Measurements from ENCODE around the gene USP3.

Gene USP3

DNA sequence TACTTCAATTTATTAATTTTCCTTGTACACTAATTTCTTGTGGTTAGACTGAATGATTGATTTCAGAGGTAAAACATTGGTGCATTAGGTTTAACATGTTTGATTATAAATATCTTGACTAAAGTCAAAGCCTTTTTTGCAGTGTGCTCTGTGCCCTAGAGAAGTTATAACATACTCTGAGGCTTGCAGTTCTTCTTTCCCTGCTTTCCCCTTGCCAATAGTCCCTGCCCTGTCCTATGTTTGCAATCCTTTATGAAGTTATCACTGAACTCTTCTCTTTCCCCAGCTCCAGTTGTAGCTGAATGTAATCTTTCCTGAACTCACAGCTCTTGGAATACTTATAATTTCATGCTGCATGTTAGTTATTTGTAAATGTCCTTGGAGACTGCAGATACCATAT is 35.6 kb downstream of the USP3 start:
- intact Hi-C loops (cut with micrococcal nuclease): loop anchor here (5.0 kb wide), 1 partner anchor 33 kb away; no protein-coding TSS in a partner anchor
- Mint-ChIP-seq H3K27me3 (no peaks in the 10 kb centered on the region), H3K4me3 (no peak overlapping the region), H3K36me3 (ENCODE audit: low read depth) (peaks cover 52% of the 10 kb centered on the region), H3K9me3 (no peaks in the 10 kb centered on the region), H3K27ac (peak overlapping the region; percentile 59), H3K4me1 (ENCODE audit: low read depth) (peaks cover 59% of the 10 kb centered on the region)

GRCh38 chr15:63540449-63540848 is 36.1 kb downstream of the USP3 start:
- intact Hi-C loops (cut with micrococcal nuclease): loop anchor here (5.0 kb wide), 1 partner anchor 33 kb away; no protein-coding TSS in a partner anchor
- peak overlapping the region; percentile 59 for H3K27ac Mint-ChIP-seq
- H3K4me3 Mint-ChIP-seq: no peak overlapping the region
- peaks cover 50% of the 10 kb centered on the region for H3K36me3 Mint-ChIP-seq (ENCODE audit: low read depth)
- no peaks in the 10 kb centered on the region for H3K27me3 Mint-ChIP-seq
- peaks cover 57% of the 10 kb centered on the region for H3K4me1 Mint-ChIP-seq (ENCODE audit: low read depth)
- H3K9me3 Mint-ChIP-seq: no peaks in the 10 kb centered on the region

DNA sequence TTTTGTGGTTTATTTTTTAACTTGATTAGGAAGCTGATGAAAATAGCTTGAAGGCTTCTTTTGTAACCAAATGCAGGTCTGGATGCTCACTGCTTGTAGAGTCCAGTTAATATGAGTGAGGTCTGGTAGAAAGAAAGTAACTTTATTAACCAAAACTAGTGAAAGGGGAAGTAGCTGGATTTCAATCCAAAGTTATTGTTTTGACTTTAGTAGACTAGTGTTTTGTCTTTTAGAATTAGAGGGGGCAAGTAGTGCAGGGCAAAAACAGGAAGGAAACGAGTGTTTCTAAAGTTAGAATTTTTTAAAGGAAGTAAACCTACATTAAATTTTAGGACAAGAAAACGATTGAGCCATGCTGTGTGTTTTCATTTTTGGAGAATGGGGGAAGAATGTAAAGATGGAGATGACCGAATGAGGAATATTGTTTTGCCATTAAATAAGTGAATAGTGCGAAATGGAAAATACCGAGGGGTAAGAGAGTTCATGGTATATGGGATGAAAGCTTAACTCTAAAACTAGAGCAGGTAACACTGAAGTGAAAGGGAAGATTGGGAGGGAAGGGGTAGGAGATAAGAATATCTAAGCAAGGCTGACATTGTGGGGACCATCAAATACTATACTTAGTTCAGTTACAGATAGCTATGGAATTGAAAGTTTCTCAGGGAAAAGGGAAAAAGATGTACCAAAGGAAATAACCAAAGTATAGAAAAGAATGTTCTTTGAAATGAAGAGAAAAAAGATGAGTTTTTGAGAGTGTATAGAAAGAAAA is 40.0 kb downstream of the USP3 start:
- Mint-ChIP-seq H3K4me3 (peak overlapping the region; percentile 58), H3K4me1 (ENCODE audit: low read depth) (peaks cover 41% of the 10 kb centered on the region), H3K9me3 (no peaks in the 10 kb centered on the region), H3K27me3 (no peaks in the 10 kb centered on the region), H3K36me3 (ENCODE audit: low read depth) (peaks cover 36% of the 10 kb centered on the region), H3K27ac (peak overlapping the region; percentile 6)
- intact Hi-C loops (cut with micrococcal nuclease): loop anchor here (5.0 kb wide), 1 partner anchor 37 kb away; no protein-coding TSS in a partner anchor

DNA sequence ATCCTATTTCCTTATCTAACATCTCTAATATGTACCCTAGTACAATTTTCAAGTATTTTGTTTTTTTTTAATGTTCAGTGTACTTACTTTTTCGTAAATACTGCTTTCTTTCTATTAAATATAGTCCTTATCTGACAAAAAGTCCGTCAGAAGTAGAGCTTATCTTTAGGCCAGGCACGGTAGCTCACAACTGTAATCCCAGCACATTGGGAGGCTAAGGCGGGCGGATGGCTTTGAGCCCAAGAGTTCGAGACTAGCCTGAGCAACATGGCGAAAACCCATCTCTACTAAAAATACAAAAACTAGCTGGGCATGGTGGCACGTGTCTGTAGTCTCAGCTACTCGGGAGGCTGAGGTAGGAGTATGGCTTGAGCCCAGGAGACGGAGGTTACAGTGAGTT is 41.1 kb downstream of the USP3 start:
- H3K27ac Mint-ChIP-seq: no peak overlapping the region
- no peaks in the 10 kb centered on the region for H3K9me3 Mint-ChIP-seq
- H3K36me3 Mint-ChIP-seq (ENCODE audit: low read depth): peaks cover 34% of the 10 kb centered on the region
- H3K27me3 Mint-ChIP-seq: no peaks in the 10 kb centered on the region
- peak overlapping the region; percentile 9 for H3K4me3 Mint-ChIP-seq
- H3K4me1 Mint-ChIP-seq (ENCODE audit: low read depth): peaks cover 30% of the 10 kb centered on the region
- intact Hi-C loops (cut with micrococcal nuclease): no loop called here

GRCh38 chr15:63551400-63551799 is 47.0 kb downstream of the USP3 start:
- Mint-ChIP-seq H3K9me3 (no peaks in the 10 kb centered on the region), H3K27me3 (no peaks in the 10 kb centered on the region), H3K4me1 (ENCODE audit: low read depth) (peaks cover 10% of the 10 kb centered on the region), H3K27ac (no peak overlapping the region), H3K4me3 (no peak overlapping the region), H3K36me3 (ENCODE audit: low read depth) (peaks cover 54% of the 10 kb centered on the region)
- intact Hi-C loops (cut with micrococcal nuclease): no loop called here

- H3K4me3 Mint-ChIP-seq: no peak overlapping the region
- no peaks in the 10 kb centered on the region for H3K27me3 Mint-ChIP-seq
- peak overlapping the region; percentile 28 for H3K27ac Mint-ChIP-seq
Observed at GRCh38 chr15:63553388-63553791, 49.0 kb downstream of the USP3 start.

DNA sequence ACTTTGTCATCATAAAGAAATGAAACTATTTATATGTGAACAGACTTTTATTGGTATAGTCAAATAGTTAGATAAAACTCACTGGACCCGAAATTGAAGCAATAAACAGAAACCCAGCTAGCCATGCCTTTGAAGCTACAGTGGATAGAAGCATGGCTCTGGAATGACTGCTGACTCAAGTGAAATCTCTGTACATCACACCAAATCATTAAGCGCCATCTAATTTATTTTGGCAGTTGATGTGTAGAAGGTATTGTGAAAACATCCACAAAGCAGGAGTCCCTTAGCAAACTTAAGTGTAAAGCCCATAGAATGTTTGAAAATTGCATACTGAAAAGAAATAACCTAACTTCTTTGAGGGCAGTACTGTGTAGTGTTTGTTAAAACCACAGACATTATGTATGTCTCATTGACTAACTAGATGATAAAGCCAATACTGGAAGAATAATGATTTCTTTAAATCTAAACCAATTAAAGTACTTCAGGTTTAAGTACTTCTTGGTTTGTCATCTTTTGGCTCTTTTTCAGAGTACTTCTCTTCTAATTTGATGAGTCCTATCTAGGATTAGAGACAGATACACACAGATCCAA is 50.0 kb downstream of the USP3 start:
- intact Hi-C loops (cut with micrococcal nuclease): no loop called here

More at GRCh38 chr15:63553388-63553791, 49.0 kb downstream of the USP3 start:
- H3K36me3 Mint-ChIP-seq (ENCODE audit: low read depth): peaks cover 62% of the 10 kb centered on the region
- H3K9me3 Mint-ChIP-seq: no peaks in the 10 kb centered on the region
- intact Hi-C loops (cut with micrococcal nuclease): no loop called here
- H3K4me1 Mint-ChIP-seq (ENCODE audit: low read depth): peaks cover 5% of the 10 kb centered on the region

DNA sequence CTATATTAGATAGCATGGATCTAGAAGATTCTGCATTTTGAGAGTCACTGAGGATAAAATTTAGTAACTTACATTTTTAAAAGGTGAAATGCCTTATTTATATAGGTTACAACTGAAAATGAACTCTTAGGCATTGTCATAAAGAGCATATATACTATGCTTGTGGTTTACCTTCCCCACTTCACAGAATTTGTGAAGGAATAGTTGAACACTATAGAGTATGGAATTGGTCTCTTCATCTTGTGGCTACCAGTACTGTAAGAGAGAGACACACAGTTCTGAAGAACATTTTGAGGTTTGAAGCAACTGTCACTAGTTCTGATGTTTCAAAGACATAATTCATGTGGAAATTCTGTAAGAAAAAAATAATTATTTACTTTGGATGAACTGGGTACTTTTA is 51.1 kb downstream of the USP3 start:
- intact Hi-C loops (cut with micrococcal nuclease): no loop called here
- H3K9me3 Mint-ChIP-seq: no peaks in the 10 kb centered on the region
- no peaks in the 10 kb centered on the region for H3K27me3 Mint-ChIP-seq
- H3K4me1 Mint-ChIP-seq (ENCODE audit: low read depth): peaks cover 5% of the 10 kb centered on the region
- H3K36me3 Mint-ChIP-seq (ENCODE audit: low read depth): peaks cover 75% of the 10 kb centered on the region
- no peak overlapping the region for H3K4me3 Mint-ChIP-seq
- H3K27ac Mint-ChIP-seq: no peak overlapping the region

More for the DNA sequence above, 50.0 kb downstream of the USP3 start:
- Mint-ChIP-seq H3K27me3 (no peaks in the 10 kb centered on the region), H3K27ac (no peak overlapping the region), H3K36me3 (ENCODE audit: low read depth) (peaks cover 72% of the 10 kb centered on the region), H3K4me3 (no peak overlapping the region), H3K4me1 (ENCODE audit: low read depth) (peaks cover 5% of the 10 kb centered on the region), H3K9me3 (no peaks in the 10 kb centered on the region)

GRCh38 chr15:63556246-63556645 is 51.9 kb downstream of the USP3 start:
- Mint-ChIP-seq H3K27ac (no peak overlapping the region), H3K4me3 (no peak overlapping the region), H3K27me3 (no peaks in the 10 kb centered on the region), H3K9me3 (no peaks in the 10 kb centered on the region), H3K36me3 (ENCODE audit: low read depth) (peaks cover 82% of the 10 kb centered on the region), H3K4me1 (ENCODE audit: low read depth) (peaks cover 10% of the 10 kb centered on the region)
- intact Hi-C loops (cut with micrococcal nuclease): no loop called here

- Mint-ChIP-seq H3K36me3 (ENCODE audit: low read depth) (peaks cover 87% of the 10 kb centered on the region), H3K4me3 (no peak overlapping the region), H3K4me1 (ENCODE audit: low read depth) (peaks cover 11% of the 10 kb centered on the region), H3K9me3 (no peaks in the 10 kb centered on the region), H3K27me3 (no peaks in the 10 kb centered on the region), H3K27ac (no peak overlapping the region)
- intact Hi-C loops (cut with micrococcal nuclease): no loop called here
Observed at GRCh38 chr15:63556736-63557135, 52.3 kb downstream of the USP3 start.

DNA sequence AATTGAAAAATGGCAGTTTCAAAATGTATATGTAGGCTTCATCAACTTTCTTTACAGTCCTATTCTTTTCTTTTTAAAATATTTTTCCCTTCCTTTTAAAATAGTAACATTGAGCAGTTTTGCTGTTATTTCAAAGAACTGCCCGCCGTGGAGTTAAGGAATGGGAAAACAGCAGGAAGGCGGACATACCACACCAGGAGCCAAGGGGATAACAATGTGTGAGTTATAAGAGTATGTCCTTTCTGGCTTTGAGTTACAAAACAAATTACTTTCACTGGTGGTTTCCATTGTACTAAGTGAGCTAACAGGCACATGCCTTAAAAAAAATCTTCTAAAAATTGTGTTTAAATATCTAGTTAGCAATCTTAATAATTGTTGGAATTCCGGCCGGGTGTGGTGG is 55.4 kb downstream of the USP3 start:
- intact Hi-C loops (cut with micrococcal nuclease): no loop called here
- Mint-ChIP-seq H3K4me3 (no peak overlapping the region), H3K27me3 (no peaks in the 10 kb centered on the region), H3K9me3 (no peaks in the 10 kb centered on the region), H3K4me1 (ENCODE audit: low read depth) (peaks cover 6% of the 10 kb centered on the region), H3K36me3 (ENCODE audit: low read depth) (peaks cover 99% of the 10 kb centered on the region), H3K27ac (no peak overlapping the region)

GRCh38 chr15:63560741-63561448 is 56.5 kb downstream of the USP3 start:
- Mint-ChIP-seq H3K36me3 (ENCODE audit: low read depth) (peaks cover 99% of the 10 kb centered on the region), H3K4me1 (ENCODE audit: low read depth) (peaks cover 6% of the 10 kb centered on the region), H3K27me3 (no peaks in the 10 kb centered on the region), H3K9me3 (no peaks in the 10 kb centered on the region), H3K4me3 (no peak overlapping the region), H3K27ac (no peak overlapping the region)
- intact Hi-C loops (cut with micrococcal nuclease): no loop called here

DNA sequence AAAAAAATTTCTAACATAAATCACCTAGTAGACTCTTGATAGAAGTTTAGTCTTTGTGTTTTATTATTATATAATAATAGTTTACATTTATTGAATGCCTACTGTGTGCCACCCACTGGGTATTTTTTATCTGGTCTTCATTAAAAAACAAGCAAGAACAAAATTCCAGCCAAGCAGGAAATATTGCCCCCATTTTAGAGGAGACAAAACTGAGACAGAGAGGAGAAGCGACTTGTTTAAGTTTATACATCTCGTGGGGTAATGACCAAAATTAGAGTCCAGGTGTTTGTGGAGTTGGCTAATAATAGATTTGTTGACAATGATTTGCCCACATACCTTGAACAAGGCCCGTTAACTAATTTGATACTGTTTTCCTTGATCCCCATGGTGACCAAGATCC is 59.7 kb downstream of the USP3 start:
- peaks cover 91% of the 10 kb centered on the region for H3K36me3 Mint-ChIP-seq (ENCODE audit: low read depth)
- peaks cover 6% of the 10 kb centered on the region for H3K4me1 Mint-ChIP-seq (ENCODE audit: low read depth)
- H3K27ac Mint-ChIP-seq: no peak overlapping the region

GRCh38 chr15:63565536-63566186 is 61.3 kb downstream of the USP3 start:
- Mint-ChIP-seq H3K27me3 (no peaks in the 10 kb centered on the region), H3K36me3 (ENCODE audit: low read depth) (peaks cover 91% of the 10 kb centered on the region), H3K4me3 (no peak overlapping the region), H3K9me3 (no peaks in the 10 kb centered on the region), H3K27ac (no peak overlapping the region), H3K4me1 (ENCODE audit: low read depth) (peaks cover 6% of the 10 kb centered on the region)
- intact Hi-C loops (cut with micrococcal nuclease): no loop called here

More for the DNA sequence above, 59.7 kb downstream of the USP3 start:
- Mint-ChIP-seq H3K27me3 (no peaks in the 10 kb centered on the region), H3K9me3 (no peaks in the 10 kb centered on the region), H3K4me3 (no peak overlapping the region)
- intact Hi-C loops (cut with micrococcal nuclease): no loop called here

Measured in dendritic cell treated with granulocyte-macrophage colony-stimulating factor and Interleukin-4, amounts not matched to agents 40 ng/mL and 50 ng/mL, for 4 days (primary cell).